ENCODE results near the gene SMYD3. TPM values are rescaled to one million over a fixed set of nuclear protein-coding genes. Genes with fewer than 3 reads are reported as not detected.
"Not testable (repeated sequence)": the region's sequence is repeated elsewhere in the genome, so short reads cannot be mapped to it uniquely, and the experiment has no call there.

The SMYD3 gene
- total and polyA plus RNA-seq, 2 experiments from 2014 or later, result 30.8 to 68.5 TPM

DNA sequence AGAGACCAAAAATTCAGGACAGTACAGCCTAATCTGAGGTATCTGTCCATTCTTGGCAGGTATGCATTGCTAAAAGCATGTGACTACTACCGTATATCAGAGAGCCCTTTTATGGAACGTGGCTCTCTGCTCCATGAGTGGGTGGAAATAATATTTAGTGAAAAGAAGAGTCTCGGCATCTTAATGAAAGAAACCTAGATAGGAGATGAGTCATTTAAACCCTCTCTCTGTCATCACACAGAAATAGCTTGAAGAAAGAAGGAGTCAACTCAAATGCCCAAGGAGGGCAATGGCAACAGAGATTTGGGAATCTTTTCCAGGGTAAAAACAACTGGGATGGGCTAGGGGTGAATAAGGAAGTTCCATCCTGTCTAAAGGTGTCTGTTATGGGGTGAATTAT, 528.2 kb downstream of the SMYD3 start:
- H3K27ac ChIP-seq, result peak overlapping the region; percentile 1
- TF ChIP-seq CTCF (IDR thresholded peaks at IDR 0.05; ENCODE audit: poor library complexity) (no peak), EZH2phosphoT487 (IDR thresholded peaks at IDR 0.05; ENCODE audit: low read depth, severe bottlenecking, unreplicated experiment) (no peak), EZH2 (IDR thresholded peaks at IDR 0.05; ENCODE audit: borderline replicate concordance) (no peak)
- H3K9me3 ChIP-seq (ENCODE audit: low read depth), result no peaks in the 10 kb centered on the region
- no peaks in the 10 kb centered on the region for H3K27me3 ChIP-seq
- no peak overlapping the region for H2AFZ ChIP-seq
- H3K9me2 ChIP-seq (replicated peaks; ENCODE audit: insufficient read depth), result no peaks in the 10 kb centered on the region
- DNase-seq (ENCODE audit: low spot score), result no peak
- H3K79me2 ChIP-seq, result no peaks in the 10 kb centered on the region
- 72% methylated on average over 3 of the region's 3 CpGs for WGBS (ENCODE audit: low lambda C conversion rate, missing lambda C conversion rate)
- no peaks in the 10 kb centered on the region for H4K20me1 ChIP-seq (ENCODE audit: insufficient read depth, poor library complexity, severe bottlenecking)
- no peak overlapping the region for H3K4me2 ChIP-seq
- no peak overlapping the region for H3K4me3 ChIP-seq
- H3K4me1 ChIP-seq (ENCODE audit: insufficient read depth), result peaks cover 6% of the 10 kb centered on the region
- no peaks in the 10 kb centered on the region for H3K36me3 ChIP-seq (replicated peaks; ENCODE audit: insufficient read depth, low read depth)

GRCh38 chr1:245972476-245972875, 534.6 kb downstream of the SMYD3 start:
- H3K27ac ChIP-seq, result peak overlapping the region; percentile 11
- TF ChIP-seq EZH2 (IDR thresholded peaks at IDR 0.05; ENCODE audit: borderline replicate concordance) (no peak), CTCF (IDR thresholded peaks at IDR 0.05; ENCODE audit: poor library complexity) (no peak), EZH2phosphoT487 (IDR thresholded peaks at IDR 0.05; ENCODE audit: low read depth, severe bottlenecking, unreplicated experiment) (no peak)
- 84% methylated on average over 5 of the region's 5 CpGs for WGBS (ENCODE audit: low lambda C conversion rate, missing lambda C conversion rate)

DNA sequence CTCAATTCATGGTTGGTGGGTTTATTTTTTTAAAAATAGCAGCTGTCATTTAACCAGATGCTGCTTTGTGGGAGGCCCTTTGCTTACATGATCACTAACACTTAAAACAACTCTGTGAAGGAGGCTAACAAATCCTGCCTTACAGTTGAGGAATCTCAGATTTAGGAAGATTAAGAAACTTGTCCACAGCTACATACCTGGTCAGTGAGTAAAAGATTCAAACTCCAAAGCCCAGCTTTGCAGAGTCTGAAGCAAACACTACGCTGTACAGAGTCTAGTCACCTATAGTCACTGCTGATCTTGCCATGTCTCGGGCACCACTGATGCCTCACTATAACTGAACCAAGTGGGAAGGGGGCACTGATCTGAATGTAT, 535.4 kb downstream of the SMYD3 start:
- H3K36me3 ChIP-seq (replicated peaks; ENCODE audit: insufficient read depth, low read depth), result no peaks in the 10 kb centered on the region
- no peak overlapping the region for H2AFZ ChIP-seq
- peaks cover 12% of the 10 kb centered on the region for H3K4me1 ChIP-seq (ENCODE audit: insufficient read depth)
- no peak for TF ChIP-seq EZH2phosphoT487 (IDR thresholded peaks at IDR 0.05; ENCODE audit: low read depth, severe bottlenecking, unreplicated experiment)
- TF ChIP-seq EZH2 (IDR thresholded peaks at IDR 0.05; ENCODE audit: borderline replicate concordance), result no peak
- TF ChIP-seq CTCF (IDR thresholded peaks at IDR 0.05; ENCODE audit: poor library complexity), result no peak
- no peaks in the 10 kb centered on the region for H3K79me2 ChIP-seq
- no peak overlapping the region for H3K4me2 ChIP-seq
- no peaks in the 10 kb centered on the region for H3K27me3 ChIP-seq
- H3K9me3 ChIP-seq (ENCODE audit: low read depth), result no peaks in the 10 kb centered on the region
- 86% methylated on average over 2 of the region's 2 CpGs for WGBS (ENCODE audit: low lambda C conversion rate, missing lambda C conversion rate)
- DNase-seq (ENCODE audit: low spot score), result no peak
- no peak overlapping the region for H3K4me3 ChIP-seq
- no peaks in the 10 kb centered on the region for H4K20me1 ChIP-seq (ENCODE audit: insufficient read depth, poor library complexity, severe bottlenecking)
- no peaks in the 10 kb centered on the region for H3K9me2 ChIP-seq (replicated peaks; ENCODE audit: insufficient read depth)
- peak overlapping the region; percentile 11 for H3K27ac ChIP-seq

More at GRCh38 chr1:245972476-245972875, 534.6 kb downstream of the SMYD3 start:
- Histone ChIP-seq H3K79me2 (no peaks in the 10 kb centered on the region), H3K9me3 (ENCODE audit: low read depth) (no peaks in the 10 kb centered on the region), H3K4me3 (no peak overlapping the region), H3K27me3 (no peaks in the 10 kb centered on the region), H4K20me1 (ENCODE audit: insufficient read depth, poor library complexity, severe bottlenecking) (no peaks in the 10 kb centered on the region), H2AFZ (no peak overlapping the region), H3K9me2 (replicated peaks; ENCODE audit: insufficient read depth) (no peaks in the 10 kb centered on the region), H3K4me2 (no peak overlapping the region), H3K4me1 (ENCODE audit: insufficient read depth) (peaks cover 12% of the 10 kb centered on the region), H3K36me3 (replicated peaks; ENCODE audit: insufficient read depth, low read depth) (no peaks in the 10 kb centered on the region)
- no peak for DNase-seq (ENCODE audit: low spot score)

DNA sequence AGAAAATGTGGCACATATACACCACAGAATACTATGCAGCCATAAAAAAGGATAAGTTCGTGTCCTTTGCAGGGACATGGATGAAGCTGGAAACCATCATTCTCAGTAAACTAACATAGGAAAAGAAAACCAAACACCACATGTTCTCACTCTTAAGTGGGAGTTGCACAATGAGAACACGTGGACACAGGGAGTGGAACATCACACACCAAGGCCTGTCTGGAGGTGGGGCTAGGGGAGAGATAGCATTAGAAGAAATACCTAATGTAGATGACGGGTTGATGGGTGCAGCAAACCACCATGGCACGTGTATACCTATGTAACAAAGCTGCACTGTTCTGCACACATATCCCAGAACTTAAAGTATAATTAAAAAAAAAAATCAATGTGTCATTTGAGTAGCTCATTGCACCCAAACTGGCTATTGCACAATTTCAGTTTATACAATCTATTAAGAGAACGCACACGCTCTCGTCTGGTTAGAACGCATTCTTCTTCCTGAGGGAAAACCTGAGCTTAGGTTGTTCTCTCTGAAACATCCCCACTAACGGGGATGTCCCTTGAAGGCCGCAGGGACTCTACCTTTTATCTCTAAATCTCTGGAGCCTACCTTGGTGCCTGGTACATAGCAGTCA, 535.9 kb downstream of the SMYD3 start:
- WGBS (ENCODE audit: low lambda C conversion rate, missing lambda C conversion rate), result 84% methylated on average over 10 of the region's 10 CpGs
- not testable (repeated sequence) for H4K20me1 ChIP-seq (ENCODE audit: insufficient read depth, poor library complexity, severe bottlenecking); H3K4me3 ChIP-seq; H2AFZ ChIP-seq; H3K9me2 ChIP-seq (replicated peaks; ENCODE audit: insufficient read depth); H3K27me3 ChIP-seq; H3K36me3 ChIP-seq (replicated peaks; ENCODE audit: insufficient read depth, low read depth); H3K9me3 ChIP-seq (ENCODE audit: low read depth); DNase-seq (ENCODE audit: low spot score); H3K79me2 ChIP-seq; H3K4me2 ChIP-seq
- H3K27ac ChIP-seq, result peak overlapping the region; percentile 11
- peaks cover 12% of the 10 kb centered on the region for H3K4me1 ChIP-seq (ENCODE audit: insufficient read depth)

Measured in hepatocyte (in vitro differentiated cells).